ENCODE results near the gene KCND2. TPM values are rescaled to one million over a fixed set of nuclear protein-coding genes. Genes with fewer than 3 reads are reported as not detected.

Gene KCND2
- total RNA-seq, 2 experiments from 2014 or later = not detected

GRCh38 chr7:120794106-120794729 lies 521.2 kb downstream of the KCND2 start:
- no peaks in the 10 kb centered on the region for H4K20me1 ChIP-seq (ENCODE audit: insufficient read depth, low read length)
- ChIA-PET CTCF (ENCODE audit: unreplicated experiment) (no interaction called here), POLR2A (no interaction called here)
- no peak for TF ChIP-seq EZH2phosphoT487 (IDR thresholded peaks at IDR 0.05; ENCODE audit: borderline replicate concordance, low read depth, low read length)
- intact Hi-C loops (cut with micrococcal nuclease; ENCODE audit: unreplicated experiment) = loop anchor here (5.0 kb wide), 3 partner anchors 148 to 313 kb away; no protein-coding TSS in a partner anchor
- no TSS peak for BruUV-seq (replicated peaks)
- no peaks in the 10 kb centered on the region for H3K36me3 ChIP-seq (ENCODE audit: insufficient read depth, low read length)
- H3K9me3 ChIP-seq (ENCODE audit: low read length) = no peaks in the 10 kb centered on the region
- no peak for DNase-seq (ENCODE audit: low spot score)
- no peak overlapping the region for H3K4me3 ChIP-seq (ENCODE audit: low read depth, low read length, poor library complexity, severe bottlenecking)
- H3K4me1 ChIP-seq (ENCODE audit: insufficient read depth, low read length, poor library complexity, severe bottlenecking) = no peaks in the 10 kb centered on the region
- H3K9me2 ChIP-seq (ENCODE audit: insufficient read depth, low read length) = no peaks in the 10 kb centered on the region
- H2AFZ ChIP-seq (ENCODE audit: low read length) = no peak overlapping the region
- no peaks in the 10 kb centered on the region for H3K79me2 ChIP-seq (ENCODE audit: insufficient read depth, low read depth, low read length)
- no peak overlapping the region for H3K27ac ChIP-seq (ENCODE audit: low read depth, low read length, poor library complexity, severe bottlenecking)
- no peak overlapping the region for H3K4me2 ChIP-seq (ENCODE audit: low read length)

GRCh38 chr7:120797026-120797645 lies 524.2 kb downstream of the KCND2 start:
- Histone ChIP-seq H3K4me2 (ENCODE audit: low read length) (no peak overlapping the region), H3K9me2 (ENCODE audit: insufficient read depth, low read length) (no peaks in the 10 kb centered on the region), H3K36me3 (ENCODE audit: insufficient read depth, low read length) (no peaks in the 10 kb centered on the region), H3K9me3 (ENCODE audit: low read length) (no peaks in the 10 kb centered on the region), H4K20me1 (ENCODE audit: insufficient read depth, low read length) (no peaks in the 10 kb centered on the region), H2AFZ (ENCODE audit: low read length) (no peak overlapping the region), H3K27ac (ENCODE audit: low read depth, low read length, poor library complexity, severe bottlenecking) (no peak overlapping the region), H3K4me1 (ENCODE audit: insufficient read depth, low read length, poor library complexity, severe bottlenecking) (no peaks in the 10 kb centered on the region), H3K4me3 (ENCODE audit: low read depth, low read length, poor library complexity, severe bottlenecking) (no peak overlapping the region), H3K79me2 (ENCODE audit: insufficient read depth, low read depth, low read length) (no peaks in the 10 kb centered on the region)
- BruUV-seq (replicated peaks) = no TSS peak
- DNase-seq (ENCODE audit: low spot score) = no peak
- ChIA-PET POLR2A (interaction anchor here (1.1 kb wide), 1 partner anchor 9 kb away, joined by 3 read pairs; no protein-coding TSS in a partner anchor), CTCF (ENCODE audit: unreplicated experiment) (no interaction called here)
- TF ChIP-seq CTCF (conservative IDR thresholded peaks at IDR 0.05; ENCODE audit: low read length) (no peak), EZH2phosphoT487 (IDR thresholded peaks at IDR 0.05; ENCODE audit: borderline replicate concordance, low read depth, low read length) (no peak)
- intact Hi-C loops (cut with micrococcal nuclease; ENCODE audit: unreplicated experiment) = no loop called here

GRCh38 chr7:120799147-120799546 lies 526.2 kb downstream of the KCND2 start:
- H3K4me1 ChIP-seq (ENCODE audit: insufficient read depth, low read length, poor library complexity, severe bottlenecking) = no peaks in the 10 kb centered on the region
- POLR2A ChIA-PET = no interaction called here
- CTCF ChIA-PET (ENCODE audit: unreplicated experiment) = no interaction called here
- no TSS peak for BruUV-seq (replicated peaks)
- no peak overlapping the region for H2AFZ ChIP-seq (ENCODE audit: low read length)
- H4K20me1 ChIP-seq (ENCODE audit: insufficient read depth, low read length) = no peaks in the 10 kb centered on the region
- TF ChIP-seq EZH2phosphoT487 (IDR thresholded peaks at IDR 0.05; ENCODE audit: borderline replicate concordance, low read depth, low read length) (no peak), CTCF (conservative IDR thresholded peaks at IDR 0.05; ENCODE audit: low read length) (no peak)
- H3K27ac ChIP-seq (ENCODE audit: low read depth, low read length, poor library complexity, severe bottlenecking) = no peak overlapping the region
- H3K79me2 ChIP-seq (ENCODE audit: insufficient read depth, low read depth, low read length) = no peaks in the 10 kb centered on the region
- no peaks in the 10 kb centered on the region for H3K9me2 ChIP-seq (ENCODE audit: insufficient read depth, low read length)
- intact Hi-C loops (cut with micrococcal nuclease; ENCODE audit: unreplicated experiment) = no loop called here
- no peak for DNase-seq (ENCODE audit: low spot score)
- no peaks in the 10 kb centered on the region for H3K9me3 ChIP-seq (ENCODE audit: low read length)
- no peak overlapping the region for H3K4me2 ChIP-seq (ENCODE audit: low read length)
- H3K36me3 ChIP-seq (ENCODE audit: insufficient read depth, low read length) = no peaks in the 10 kb centered on the region
- no peak overlapping the region for H3K4me3 ChIP-seq (ENCODE audit: low read depth, low read length, poor library complexity, severe bottlenecking)

Small RNA genes within 50 kb of the gene (small RNA-seq; reads per million reads assigned to genes)
- gene RNU6-581P = not detected
